Fibroblast of skin of left quadriceps (primary cell): ENCODE measurements around the gene IQGAP2.
A peak's percentile ranks its signal among the peaks of the same experiment; 100 is the strongest.
"Not testable (repeated sequence)": the region's sequence is repeated elsewhere in the genome, so short reads cannot be mapped to it uniquely, and the experiment has no call there.

Source experiments
- DNase-seq, 2 experiments: peaks; one replicate each; pipeline ENCODE4 v3.0.0-alpha.2; 2013; ENCODE audit warnings: low read depth in 2 of 2

The IQGAP2 gene

GRCh38 chr5:76504901-76505564 lies 101.9 kb downstream of the IQGAP2 start:
- DNase-seq = no peak

DNA sequence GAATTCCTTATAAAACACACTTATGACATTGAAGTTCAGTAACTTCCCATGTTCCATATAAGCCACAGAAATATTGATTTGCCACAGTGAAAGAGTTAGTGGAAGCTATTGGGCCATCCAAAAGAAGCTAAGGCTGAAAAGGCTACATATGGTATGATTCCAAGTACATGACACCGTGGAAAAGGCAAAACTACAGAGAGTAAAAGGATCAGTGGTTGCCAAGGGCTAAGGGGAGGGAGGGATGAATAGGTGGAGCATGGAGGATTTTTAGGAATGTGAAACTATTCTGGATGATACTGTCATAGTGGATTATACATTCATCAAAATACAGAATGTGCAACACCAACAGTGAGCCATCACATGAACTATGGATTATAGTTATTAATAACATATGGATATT lies 110.4 kb downstream of the IQGAP2 start:
- no peak for DNase-seq

DNA sequence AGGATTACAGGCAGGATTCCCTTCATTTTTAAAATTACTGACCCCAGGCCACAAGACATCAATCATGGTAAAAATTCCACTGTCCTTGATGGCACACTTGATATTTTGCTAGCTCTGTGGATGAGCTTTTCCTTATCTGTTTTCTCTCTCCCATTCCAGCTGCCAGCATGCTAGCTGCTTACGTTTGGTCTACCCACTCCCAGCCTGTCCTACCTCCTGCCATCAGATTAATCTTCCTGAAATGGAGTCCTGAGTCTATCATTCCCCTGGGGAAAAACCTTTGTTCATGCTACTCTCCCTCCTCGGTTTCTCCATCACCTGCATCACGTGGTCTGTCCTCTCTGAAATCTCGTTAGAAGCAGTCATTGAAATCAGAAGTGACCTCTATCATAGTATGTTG lies 111.2 kb downstream of the IQGAP2 start:
- no peak for DNase-seq

- no peak for DNase-seq
Observed at GRCh38 chr5:76514713-76515112, 111.6 kb downstream of the IQGAP2 start.

DNA sequence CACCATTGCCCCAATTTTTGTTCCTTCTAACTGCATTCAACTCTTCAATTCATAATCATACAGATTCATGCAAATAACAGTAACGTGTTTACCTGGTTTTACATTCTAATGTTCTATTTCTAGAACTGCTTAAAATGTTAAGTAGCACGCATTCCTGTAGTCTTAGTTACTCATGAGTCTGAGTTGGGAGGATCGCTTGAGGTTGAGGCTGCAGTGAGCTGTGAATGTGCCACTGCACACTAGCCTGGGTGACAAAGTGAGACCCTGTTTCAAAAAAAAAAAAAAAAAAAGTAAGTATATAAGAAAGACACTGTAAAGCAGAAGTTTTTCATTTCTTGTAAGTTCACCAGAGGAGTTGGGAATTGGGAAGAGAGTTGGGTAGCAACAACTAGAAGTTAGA lies 114.2 kb downstream of the IQGAP2 start:
- DNase-seq = no peak

GRCh38 chr5:76518246-76518645 lies 115.2 kb downstream of the IQGAP2 start:
- not testable (repeated sequence) for DNase-seq

- DNase-seq = peak; percentile 38
Observed at GRCh38 chr5:76521240-76521758, 118.2 kb downstream of the IQGAP2 start.

DNA sequence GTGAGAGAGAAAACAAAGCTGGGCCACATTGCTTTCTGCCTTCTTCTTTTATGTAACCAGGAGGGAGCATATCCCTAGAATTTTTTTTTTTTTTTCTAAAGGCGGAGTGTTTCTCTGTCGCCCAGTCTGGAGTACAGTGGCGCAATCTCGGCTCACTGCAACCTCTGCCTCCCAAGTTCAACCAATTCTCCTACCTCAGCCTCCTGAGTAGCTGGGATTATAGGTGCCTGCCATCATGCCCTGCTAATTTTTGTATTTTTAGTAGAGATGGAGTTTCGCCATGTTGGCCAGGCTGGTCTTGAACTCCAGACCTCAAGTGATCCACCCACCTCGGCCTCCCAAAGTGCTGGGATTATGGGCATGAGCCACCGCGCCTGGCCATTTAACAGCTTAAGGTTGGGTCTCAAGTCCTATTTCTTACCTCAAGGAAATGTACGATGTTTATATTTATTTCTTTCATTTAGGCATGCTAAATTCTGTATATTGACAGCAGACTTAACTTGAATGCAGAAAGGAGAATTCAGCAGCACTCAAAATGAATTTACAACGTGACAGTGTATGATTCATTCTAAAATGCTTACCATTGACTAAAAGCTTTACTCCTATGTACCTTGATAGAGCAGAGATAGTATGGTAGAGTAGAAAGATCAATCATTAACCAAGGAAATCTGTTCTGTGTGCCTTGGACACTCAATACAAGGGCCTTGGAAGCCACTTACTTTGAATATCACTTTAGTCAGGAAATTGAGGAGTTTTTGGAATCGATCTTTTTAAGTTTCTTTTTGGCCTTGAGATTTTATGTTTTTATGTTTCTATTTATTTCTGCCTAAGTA lies 119.2 kb downstream of the IQGAP2 start:
- no peak for DNase-seq

DNA sequence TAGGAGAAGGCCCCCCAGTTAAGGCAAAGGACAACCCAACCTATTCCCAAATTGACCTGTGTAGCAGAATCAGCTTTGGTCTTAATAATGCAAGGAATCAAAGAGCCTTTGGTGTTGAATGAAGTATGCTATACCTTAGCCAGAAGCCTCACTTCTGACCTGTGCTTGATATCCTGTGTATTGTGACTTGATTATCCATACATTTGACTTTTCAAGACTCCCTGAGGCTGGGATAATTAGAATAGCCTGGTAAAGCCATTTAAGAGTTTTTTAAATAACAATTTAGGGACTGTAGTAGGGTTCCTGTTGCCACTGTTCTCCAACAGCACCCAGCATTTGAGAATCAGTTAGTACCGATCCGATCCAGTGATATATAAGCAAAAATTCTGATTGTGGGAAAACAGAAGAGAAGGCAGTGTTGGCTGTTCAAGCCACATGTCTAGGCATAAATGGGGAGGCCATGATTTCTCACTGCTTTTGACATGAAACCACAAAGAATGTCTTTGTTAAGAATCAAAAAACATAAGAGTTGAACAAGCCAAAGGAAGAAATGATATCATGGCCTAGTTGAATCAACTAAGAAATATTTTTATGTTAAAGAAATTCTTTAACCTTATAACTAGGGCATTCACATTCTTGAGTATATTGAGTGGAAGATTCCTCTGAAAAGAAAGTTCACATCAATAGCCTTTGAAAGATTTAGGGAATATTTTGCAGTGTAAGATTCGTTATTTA lies 121.2 kb downstream of the IQGAP2 start:
- DNase-seq = no peak

GRCh38 chr5:76524868-76525267 lies 121.8 kb downstream of the IQGAP2 start:
- no peak for DNase-seq

GRCh38 chr5:76525956-76526355 lies 122.9 kb downstream of the IQGAP2 start:
- DNase-seq = no peak

DNA sequence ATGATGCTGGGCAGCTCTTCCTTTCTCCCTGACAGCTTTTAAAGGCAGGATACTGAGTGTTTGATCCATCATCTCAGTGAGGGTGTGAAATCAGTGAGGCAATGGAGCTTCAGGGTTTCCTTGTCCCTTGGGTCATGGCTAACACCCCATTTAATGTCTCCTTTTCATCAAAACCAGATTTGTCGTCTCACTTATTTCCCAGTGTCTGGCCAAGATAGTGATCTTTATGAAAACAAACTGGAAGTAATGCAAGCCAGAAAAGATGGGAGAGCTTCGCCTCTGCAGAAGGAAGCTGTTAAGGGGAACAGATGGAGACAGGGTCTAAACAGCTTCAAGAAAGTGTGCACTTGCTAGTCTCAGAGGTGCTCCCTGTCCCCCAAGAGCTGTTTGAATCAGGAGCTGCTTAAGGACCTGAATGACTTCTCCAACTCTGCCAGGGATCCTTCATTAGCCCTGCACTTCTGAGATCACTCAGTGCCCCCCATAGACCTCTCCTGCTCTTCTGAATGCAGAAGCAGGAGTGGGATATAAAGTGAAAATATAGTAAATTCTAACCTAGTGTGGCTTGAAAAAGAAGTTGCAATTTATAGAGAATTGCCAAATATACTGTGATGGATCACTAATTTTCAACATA lies 124.0 kb downstream of the IQGAP2 start:
- no peak for DNase-seq

- DNase-seq = no peak
Observed at GRCh38 chr5:76527685-76528161, 124.6 kb downstream of the IQGAP2 start.

DNA sequence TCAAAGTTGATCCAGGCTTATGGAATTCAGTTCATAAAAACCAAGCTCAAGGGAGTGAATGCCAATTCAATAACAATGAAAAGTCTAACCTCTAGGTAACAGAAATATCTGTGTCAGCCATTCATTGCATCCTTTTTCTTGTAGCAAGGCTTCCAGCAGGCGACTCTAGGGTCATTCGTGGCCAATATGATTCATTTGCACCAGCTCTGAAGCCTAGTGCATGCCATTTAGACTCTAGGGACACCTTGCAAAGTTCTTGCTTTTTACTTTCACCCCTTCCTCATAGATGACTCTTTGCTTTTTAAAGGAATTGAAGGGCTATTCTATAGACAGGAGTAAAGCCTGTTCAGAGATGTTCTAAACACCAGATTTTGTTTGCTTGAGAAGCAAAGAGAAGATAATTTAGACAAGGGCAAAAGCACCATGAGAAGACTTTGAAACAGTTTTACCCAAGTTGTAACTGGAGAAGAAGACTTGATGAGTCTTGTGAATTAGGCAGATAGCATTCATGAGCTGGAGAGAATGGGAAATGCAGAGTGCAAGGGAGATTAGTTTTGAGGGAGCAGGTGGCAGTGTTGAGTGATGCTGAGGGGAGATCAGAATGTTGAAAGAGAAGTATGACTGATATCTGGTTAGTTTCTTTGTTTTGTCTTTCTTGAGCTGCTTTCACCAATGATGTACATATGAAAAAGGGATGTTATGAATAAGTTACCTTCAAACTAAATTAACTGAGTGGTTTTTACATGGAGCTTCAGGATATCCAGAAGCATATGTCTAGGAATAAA lies 125.7 kb downstream of the IQGAP2 start:
- DNase-seq = no peak

DNA sequence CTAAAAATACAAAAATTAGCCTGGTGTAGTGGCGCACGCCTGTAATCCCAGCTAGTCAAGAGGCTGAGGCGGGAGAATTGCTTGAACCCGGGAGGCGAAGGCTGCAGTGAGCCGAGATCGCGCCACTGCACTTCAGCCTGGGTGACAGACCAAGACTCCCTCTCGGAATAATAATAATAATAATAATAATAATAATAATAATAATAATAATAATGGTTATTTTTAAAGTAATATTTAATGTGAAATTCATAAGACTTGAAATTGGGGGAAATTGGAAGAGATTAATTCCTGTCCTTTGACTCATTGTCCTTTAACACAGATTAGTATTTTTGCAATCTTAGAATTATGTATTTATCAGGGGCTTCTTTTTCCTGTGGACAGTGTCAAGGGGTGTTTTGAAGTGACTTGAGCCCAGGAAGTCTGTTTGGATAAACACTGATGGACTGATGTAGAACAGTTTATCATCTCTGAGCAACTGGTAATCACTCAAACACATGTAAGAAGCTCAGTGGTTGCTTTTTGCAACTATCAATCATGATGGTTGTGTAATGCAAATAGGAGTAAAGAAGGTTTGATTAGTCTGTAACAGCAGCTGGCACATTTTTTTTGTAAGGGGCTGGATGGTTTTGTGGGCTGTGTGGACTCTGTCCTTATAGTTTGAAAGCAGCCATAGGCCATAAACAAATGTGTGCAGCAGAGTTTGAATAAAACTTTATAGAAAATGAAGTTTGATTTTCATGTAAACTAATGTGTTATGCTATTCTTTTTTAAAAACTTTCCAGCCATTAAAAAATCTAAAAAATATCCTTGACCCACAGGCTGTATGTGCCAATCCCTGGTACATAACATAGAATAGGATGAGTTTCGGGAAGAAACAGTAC lies 126.6 kb downstream of the IQGAP2 start:
- no peak for DNase-seq

DNA sequence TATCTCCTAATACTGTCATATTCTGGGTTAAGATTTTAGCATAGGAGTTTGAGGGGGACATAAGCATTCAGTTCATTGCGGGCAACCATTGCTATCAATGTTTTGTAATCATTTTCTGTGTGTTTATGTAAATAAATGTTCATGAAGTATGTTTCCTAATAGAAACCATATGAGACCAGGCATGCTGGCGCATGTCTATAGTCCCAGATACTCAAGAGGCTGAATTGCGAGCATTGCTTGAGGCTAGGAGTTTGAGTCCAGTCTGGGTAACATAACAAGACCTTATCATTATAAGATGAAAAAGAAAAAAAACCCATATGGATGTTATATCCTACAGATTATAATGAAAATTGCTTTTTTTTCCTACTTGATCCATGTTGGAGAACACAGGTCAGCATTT lies 129.0 kb downstream of the IQGAP2 start:
- DNase-seq = no peak

- no peak for DNase-seq
Observed at GRCh38 chr5:76532973-76533372, 129.9 kb downstream of the IQGAP2 start.

DNA sequence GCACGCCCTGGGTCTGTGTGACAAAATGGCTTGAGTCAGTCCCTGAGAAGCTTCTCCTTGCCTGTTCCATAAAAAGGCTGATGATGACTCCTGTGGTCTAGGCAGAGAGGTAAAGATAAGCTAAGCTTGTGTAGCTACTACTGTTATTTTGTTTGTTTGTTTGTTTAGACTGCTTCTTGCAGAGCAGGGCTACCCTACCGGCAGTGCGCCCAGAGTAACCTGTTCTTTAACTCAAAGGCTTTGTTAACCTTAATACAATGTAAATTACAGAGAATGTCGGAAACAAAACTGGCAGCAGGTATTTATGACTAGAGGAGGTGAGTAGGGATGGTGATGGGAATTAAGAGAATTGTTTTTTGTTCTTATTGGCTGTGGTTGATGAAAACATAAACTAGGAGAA lies 132.5 kb downstream of the IQGAP2 start:
- DNase-seq = no peak

- no peak for DNase-seq
Observed at GRCh38 chr5:76537073-76537543, 134.0 kb downstream of the IQGAP2 start.

GRCh38 chr5:76542241-76542640 lies 139.2 kb downstream of the IQGAP2 start:
- no peak for DNase-seq
